ENCODE results near the gene AFF2.

AFF2 gene

GRCh38 chrX:148537556-148538182 is 37.3 kb downstream of the AFF2 start:
- DNase-seq: no peak

- DNase-seq: no peak
These were observed 38.2 kb downstream of the AFF2 start for GRCh38 chrX:148538582-148538981.

- no peak for DNase-seq
These were observed 39.7 kb downstream of the AFF2 start for GRCh38 chrX:148540114-148540513.

DNA sequence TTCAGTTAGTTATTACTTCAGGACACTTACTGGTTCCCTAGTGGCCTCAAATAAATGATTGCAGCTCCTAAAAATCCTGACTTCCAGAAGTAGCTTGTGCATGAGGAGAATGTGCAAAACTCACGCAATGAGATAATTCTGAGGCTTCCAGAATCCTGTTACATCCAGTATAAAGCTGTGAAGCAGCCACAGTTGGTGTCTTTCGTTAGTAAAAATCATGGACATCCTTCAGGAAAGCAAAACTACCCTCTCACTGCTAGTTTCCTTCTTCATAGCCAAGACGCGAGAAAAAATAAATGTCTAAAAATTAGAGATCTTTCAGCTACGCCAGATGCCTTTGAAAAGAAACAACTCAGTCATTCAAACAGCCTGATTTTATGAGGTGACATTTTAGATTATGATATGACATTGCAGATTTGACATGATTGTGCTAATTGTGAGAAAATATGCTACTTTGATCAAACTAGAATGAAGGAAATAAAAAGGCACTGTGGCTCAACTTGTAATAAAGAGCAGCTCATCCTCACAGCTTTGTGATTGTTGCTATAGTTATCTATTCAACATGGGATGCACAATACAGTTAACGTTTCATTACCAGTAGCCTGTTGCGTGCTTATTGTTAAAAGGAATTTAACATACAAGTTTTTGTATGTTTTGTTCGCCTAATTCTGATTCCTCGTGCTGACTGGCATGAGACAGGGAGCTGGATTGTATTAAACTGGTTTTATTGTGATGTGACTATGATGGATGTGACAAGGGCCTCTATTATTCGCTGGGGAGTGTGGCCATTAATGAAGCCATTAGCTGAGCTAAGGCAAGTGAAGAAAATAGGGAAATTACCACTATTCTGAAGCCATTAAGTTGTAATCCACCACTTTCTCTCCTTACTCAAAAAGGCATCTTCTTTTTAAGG is 40.5 kb downstream of the AFF2 start:
- no peak for DNase-seq

GRCh38 chrX:148541584-148541940 is 41.1 kb downstream of the AFF2 start:
- no peak for DNase-seq

DNA sequence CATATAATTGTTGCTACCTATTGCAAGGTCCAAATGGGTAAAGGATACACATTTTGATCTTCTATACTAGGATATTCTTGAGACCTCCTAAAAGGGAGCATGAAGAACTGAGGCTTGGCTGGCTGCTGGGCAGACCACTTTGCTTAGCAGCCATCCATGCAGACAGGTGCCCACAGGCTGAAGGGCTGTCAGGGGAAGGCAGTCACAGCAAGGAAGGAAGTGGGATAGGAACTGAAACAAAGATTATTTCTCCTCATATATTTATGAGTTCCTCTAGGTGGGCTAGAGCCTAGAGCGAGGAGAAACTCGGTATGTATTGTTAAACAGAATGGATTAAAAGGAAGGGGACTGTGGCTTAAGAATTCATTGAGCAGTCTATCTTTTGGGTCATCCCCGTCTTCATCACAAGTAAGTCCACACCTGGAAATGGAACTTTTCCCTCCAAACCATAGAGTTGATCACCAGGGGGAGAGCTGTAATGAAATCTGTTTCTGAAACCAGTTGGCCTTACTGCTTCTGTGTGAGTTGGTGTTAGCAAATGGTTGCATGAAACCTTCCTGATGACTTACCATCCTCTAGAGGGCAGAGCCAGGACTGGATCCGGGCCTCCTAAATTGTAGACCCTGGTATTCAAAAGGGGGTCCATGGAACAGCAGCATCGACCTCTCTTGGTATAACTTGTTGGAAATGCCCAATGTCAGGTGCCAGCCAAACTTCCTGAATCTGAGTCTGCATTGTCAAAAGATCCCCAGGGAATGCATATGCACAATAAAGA is 42.3 kb downstream of the AFF2 start:
- DNase-seq: no peak

GRCh38 chrX:148552775-148553174 is 52.4 kb downstream of the AFF2 start:
- no peak for DNase-seq

DNA sequence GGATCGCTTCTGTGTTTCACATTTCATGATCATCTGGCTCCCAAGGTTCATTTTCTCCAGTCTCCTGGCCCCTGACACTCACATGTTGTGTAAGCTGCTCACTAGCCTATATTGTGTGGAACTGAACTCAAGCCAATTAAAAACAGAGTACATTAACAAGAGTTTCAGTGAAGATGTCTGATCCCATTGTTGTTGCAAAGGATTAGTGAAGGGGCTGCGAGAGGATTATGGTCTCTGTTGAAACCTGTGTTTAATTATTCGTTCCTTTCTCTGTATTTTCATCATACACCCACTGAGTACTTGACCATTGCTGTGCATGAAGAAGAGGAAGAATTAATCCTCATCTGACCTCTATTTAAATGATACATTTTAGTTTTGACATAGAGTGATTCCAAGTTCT is 54.7 kb downstream of the AFF2 start:
- no peak for DNase-seq

DNA sequence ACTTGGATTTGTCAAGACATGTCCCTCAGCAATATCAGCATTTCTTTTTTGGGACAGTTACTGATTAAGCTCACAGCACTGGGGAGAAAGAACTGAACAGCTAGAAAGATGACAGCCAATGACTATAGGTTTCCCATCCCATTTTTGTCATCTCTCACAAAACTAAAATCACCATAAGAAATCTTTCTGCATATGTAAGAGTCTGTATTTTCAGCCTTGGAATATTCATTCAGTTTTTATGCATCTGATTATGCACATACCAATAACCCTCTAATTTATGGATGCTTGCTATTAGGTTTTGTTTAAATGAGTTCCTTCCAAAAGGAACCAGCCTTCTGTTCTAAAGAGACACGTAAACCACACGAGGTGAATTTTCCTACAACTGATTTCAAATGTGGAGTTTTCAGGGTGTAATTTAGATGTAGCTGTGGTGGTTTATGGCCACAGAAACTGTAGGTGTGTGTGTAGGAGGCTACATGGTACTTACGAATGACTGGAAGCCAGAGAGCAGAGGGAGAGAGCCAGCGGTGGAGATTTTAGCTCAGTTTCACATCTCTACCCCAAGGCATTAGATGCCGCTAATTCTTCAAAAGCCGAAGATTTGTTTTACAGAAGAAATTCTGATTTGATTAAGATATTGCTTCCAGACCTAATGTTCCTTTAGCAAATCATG is 55.3 kb downstream of the AFF2 start:
- no peak for DNase-seq

DNA sequence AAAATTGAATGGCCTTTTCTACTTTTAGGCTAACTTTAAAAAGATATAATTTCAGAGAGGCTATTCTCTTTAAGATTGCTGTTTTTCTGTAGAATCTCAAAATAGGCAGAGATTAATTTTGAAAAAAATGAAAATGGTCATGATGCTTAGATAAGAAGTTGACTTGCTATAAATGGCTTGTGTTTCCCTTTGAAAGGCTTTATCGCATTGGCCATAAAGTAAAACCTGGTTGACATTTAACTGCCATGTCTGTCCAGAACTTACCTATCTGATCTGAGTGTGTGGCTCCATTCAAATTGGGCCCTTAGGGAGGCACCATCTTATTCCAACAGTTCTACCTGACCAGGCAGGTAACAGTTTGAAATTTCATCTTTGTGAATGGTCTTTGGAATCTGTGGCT is 56.1 kb downstream of the AFF2 start:
- DNase-seq: no peak

GRCh38 chrX:148562846-148563245 is 62.4 kb downstream of the AFF2 start:
- DNase-seq: no peak

- DNase-seq: no peak
These were observed 66.8 kb downstream of the AFF2 start for GRCh38 chrX:148567229-148567628.

GRCh38 chrX:148567779-148568178 is 67.4 kb downstream of the AFF2 start:
- no peak for DNase-seq

DNA sequence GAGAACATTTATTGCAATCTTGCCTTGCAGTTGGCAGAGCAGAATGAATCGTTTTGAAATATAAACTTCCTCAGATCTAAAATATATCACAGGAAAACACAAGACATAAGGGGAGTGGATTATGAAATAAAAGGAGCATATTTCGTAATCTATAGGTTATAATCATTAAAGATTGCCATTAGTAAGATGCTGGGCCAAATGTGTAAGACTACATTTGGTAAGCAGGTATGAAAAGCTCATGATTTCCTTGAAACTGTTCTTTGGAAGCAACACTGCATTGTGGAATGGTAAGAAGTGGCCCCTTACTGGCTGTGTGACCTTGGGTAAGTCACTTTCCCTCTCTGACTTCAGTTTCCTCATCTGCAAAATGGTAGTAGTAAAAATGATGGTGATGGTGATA is 68.3 kb downstream of the AFF2 start:
- DNase-seq: no peak

- no peak for DNase-seq
These were observed 71.9 kb downstream of the AFF2 start for GRCh38 chrX:148572337-148572736.

DNA sequence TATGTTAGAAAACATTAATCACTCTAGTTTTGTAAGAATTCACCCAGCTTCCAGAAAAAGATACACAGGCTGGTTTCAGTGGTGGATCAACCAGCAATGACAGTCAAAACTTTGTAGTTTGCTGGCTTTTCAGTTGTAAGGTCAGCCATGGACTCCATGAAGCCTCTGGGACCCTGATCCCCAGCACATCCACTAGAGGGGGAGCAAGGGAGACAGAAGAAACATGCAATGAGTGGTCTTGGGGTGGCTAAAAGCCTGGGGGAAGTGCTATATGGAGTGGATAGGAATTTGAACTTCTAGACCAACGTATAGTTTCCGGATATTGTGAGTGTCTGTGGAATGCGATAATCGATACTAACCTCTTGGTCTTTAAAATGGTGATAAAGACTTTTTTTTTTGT is 72.7 kb downstream of the AFF2 start:
- no peak for DNase-seq

DNA sequence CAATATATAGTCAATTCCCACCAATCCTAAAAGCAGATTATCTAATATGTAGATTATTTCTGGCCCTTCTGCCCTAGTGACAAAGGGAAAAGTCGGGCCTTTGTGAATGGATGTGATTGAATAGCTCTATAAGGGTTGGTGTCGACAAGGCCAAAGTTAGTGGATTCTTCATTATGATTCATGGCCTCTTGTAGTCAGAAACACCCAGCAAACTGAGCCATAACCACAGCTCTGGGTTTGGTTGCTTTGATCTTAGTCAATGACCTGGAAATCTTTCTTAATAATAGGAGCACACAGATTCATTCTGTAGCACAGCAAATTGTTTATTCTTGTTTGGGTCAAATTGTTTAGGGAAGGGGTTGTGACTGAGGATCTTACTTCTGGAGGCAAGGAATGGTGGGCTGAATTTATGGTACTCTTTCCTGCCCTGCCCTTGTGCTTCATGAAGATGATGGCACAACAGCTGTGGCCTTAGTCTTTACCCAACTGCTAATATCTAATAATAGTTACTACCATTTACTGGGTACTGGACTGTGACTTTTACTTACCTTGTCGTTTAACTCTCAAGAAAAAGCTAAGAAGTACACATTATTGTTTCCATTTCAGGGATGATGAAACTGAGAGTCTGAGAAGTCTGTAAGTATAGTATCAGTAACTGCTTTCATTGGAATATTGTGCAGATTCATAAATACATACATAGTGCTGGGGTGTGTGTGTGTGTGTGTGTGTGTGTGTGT is 74.0 kb downstream of the AFF2 start:
- no peak for DNase-seq

DNA sequence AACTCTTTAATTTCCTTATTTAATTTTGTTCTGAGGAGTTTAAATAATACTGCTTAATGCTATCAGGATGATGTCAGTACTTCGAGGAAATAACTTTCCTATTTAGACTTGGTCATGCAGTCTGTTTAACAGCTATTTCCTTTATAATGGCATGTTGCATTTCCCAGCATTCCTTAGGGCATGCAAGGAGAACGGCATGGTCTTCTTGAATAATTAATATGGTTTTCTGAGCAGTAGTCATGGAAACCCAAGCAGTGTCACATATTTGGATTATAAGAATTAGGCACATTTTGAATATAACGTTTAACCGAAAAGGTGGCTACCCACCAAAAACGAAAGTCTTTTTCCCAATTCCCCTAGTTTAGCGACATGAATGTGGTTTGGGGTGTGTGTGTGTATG is 76.0 kb downstream of the AFF2 start:
- no peak for DNase-seq

DNA sequence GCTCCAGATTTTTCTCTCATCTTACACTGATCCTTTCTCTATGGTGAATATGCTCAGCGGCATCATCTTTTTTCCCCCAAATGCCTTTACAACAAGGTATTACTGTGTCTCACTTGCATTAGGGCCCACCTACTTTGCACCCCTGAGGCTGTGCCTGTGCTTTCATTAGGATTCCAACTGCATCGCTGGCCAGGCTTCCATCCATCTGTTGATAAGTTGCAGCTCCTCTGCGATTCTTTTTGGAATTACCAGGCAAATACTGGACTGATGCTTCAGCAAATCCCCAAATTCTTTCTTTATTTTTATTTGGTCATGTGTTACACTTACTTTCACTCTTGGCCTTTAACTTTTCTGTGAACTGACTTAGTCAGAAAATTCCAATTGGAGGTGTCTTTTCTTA is 77.3 kb downstream of the AFF2 start:
- no peak for DNase-seq

- no peak for DNase-seq
These were observed 79.6 kb downstream of the AFF2 start for GRCh38 chrX:148580016-148580415.

- no peak for DNase-seq
These were observed 81.9 kb downstream of the AFF2 start for GRCh38 chrX:148582353-148582752.

GRCh38 chrX:148588649-148589310 is 88.4 kb downstream of the AFF2 start:
- no peak for DNase-seq
